ENCODE results near the gene CBR3. TPM values are rescaled to one million over a fixed set of nuclear protein-coding genes. Genes with fewer than 3 reads are reported as not detected.

Gene CBR3
- total RNA-seq, 1 experiment from 2014 or later, result not detected

DNA sequence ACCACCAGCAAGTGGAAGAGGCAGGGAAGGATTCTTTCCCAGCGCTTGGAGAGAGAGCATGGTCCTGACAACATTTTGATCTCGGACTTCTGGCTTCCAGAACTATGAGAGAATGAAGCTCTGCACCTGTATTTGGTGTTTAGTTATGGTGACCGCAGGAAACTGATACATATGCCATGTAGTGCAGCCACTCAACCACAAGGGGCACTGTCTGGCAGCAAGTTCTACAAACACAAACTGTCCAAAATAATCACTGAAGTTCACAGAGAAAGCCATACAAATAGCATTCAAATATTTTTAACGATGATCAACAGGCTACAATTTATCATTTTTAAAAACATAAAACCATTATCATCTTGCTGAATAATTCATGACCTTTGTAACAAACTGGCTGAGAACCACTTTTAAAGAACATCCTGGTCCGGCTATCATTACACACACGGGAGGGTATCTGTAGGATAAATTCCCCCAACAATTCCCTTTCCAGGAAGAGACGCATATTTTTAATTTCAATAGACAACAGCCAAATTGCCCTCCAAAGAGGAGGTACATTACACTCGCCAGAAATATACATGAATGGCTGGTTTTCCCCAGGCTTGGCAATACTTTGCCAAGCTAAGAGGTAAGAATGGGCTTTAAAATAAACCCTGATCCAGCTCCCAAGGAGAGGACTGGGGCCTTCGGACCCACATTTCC, 9.2 kb upstream of the CBR3 start:
- Histone ChIP-seq H3K4me3 (ENCODE audit: low read depth, low read length) (no peak overlapping the region), H3K36me3 (ENCODE audit: control insufficient read depth, insufficient read depth, low read length) (no peaks in the 10 kb centered on the region), H3K9me3 (no peaks in the 10 kb centered on the region), H3K4me1 (no peaks in the 10 kb centered on the region), H3K27me3 (replicated peaks; ENCODE audit: control insufficient read depth, insufficient read depth, low read length) (no peaks in the 10 kb centered on the region)
- Mint-ChIP-seq H3K27ac (ENCODE audit: unreplicated experiment) (no peak overlapping the region), H3K36me3 (ENCODE audit: insufficient read depth, unreplicated experiment) (no peaks in the 10 kb centered on the region), H3K9me3 (ENCODE audit: unreplicated experiment) (no peaks in the 10 kb centered on the region), H3K4me1 (ENCODE audit: low read depth, unreplicated experiment) (peaks cover 9% of the 10 kb centered on the region), H3K4me3 (ENCODE audit: unreplicated experiment) (no peak overlapping the region), H3K27me3 (ENCODE audit: insufficient read depth, unreplicated experiment) (no peaks in the 10 kb centered on the region)
- DNase-seq, result peak; percentile 48 to 50
- POLR2A ChIA-PET, result no interaction called here
- peak; percentile 76 to 85 for TF ChIP-seq CTCF (IDR thresholded peaks at IDR 0.05; ENCODE audit: insufficient read depth in 1 of 2, low read depth in 1 of 2, low read length in 1 of 2, severe bottlenecking in 1 of 2, unreplicated experiment in 1 of 2)
- intact Hi-C loops (cut with micrococcal nuclease; ENCODE audit: unreplicated experiment), result no loop called here
- BruUV-seq (replicated peaks), result no TSS peak
- CTCF ChIA-PET, result interaction anchor here (0.6 to 1.0 kb wide), 2 partner anchors 13 to 314 kb away, joined by 3 to 4 read pairs; no protein-coding TSS in a partner anchor

DNA sequence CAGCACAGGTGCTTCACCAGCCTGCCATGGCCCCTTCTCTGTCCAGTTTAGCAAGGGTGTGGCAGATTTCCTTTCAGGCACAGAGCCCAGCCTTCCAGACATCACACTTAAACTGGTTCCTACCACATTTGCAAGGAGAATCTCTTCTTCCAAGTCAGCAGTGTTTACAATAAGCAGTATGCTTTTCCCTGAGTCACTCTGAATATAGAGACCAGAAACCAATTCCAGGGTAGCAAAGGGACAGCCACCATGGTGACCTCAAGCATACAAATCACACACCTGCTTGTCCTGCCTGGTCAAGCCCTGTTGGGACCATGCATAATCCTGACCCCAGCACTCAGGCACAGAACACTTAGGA, 8.7 kb upstream of the CBR3 start:
- ChIA-PET CTCF (no interaction called here), POLR2A (no interaction called here)
- DNase-seq, result no peak
- Mint-ChIP-seq H3K27me3 (ENCODE audit: insufficient read depth, unreplicated experiment) (no peaks in the 10 kb centered on the region), H3K27ac (ENCODE audit: unreplicated experiment) (no peak overlapping the region), H3K4me3 (ENCODE audit: unreplicated experiment) (no peak overlapping the region), H3K9me3 (ENCODE audit: unreplicated experiment) (no peaks in the 10 kb centered on the region), H3K4me1 (ENCODE audit: low read depth, unreplicated experiment) (peaks cover 9% of the 10 kb centered on the region), H3K36me3 (ENCODE audit: insufficient read depth, unreplicated experiment) (no peaks in the 10 kb centered on the region)
- intact Hi-C loops (cut with micrococcal nuclease; ENCODE audit: unreplicated experiment), result no loop called here
- no peaks in the 10 kb centered on the region for H3K9me3 ChIP-seq
- no peaks in the 10 kb centered on the region for H3K27me3 ChIP-seq (replicated peaks; ENCODE audit: control insufficient read depth, insufficient read depth, low read length)
- BruUV-seq (replicated peaks), result no TSS peak
- TF ChIP-seq CTCF (IDR thresholded peaks at IDR 0.05; ENCODE audit: insufficient read depth in 1 of 2, low read depth in 1 of 2, low read length in 1 of 2, severe bottlenecking in 1 of 2, unreplicated experiment in 1 of 2), result no peak
- H3K4me3 ChIP-seq (ENCODE audit: low read depth, low read length), result no peak overlapping the region
- H3K36me3 ChIP-seq (ENCODE audit: control insufficient read depth, insufficient read depth, low read length), result no peaks in the 10 kb centered on the region
- H3K4me1 ChIP-seq, result no peaks in the 10 kb centered on the region

DNA sequence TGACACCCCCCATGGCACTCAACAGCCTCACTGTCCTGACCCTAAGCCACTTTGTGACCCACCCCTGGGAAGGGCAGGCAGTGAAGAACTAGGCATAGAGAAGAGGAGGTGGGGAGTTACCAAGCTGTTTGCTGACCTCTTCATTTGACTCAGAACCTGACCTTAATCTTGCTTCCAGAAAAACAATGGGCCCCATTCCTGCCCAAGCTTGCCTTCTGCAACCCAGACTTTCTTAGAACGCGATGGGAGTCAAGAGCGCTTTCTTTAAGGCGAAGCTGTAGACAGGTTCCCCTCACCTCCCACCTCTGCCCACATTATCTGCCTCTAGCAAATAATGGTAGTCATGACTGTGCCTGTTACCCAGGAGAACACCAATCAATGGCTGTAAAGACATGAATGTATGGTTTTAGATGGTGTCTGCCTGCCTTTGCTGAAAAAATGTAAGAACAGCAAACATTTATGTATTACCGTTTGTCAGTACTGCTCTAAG, 8.2 kb upstream of the CBR3 start:
- Mint-ChIP-seq H3K4me3 (ENCODE audit: unreplicated experiment) (no peak overlapping the region), H3K36me3 (ENCODE audit: insufficient read depth, unreplicated experiment) (no peaks in the 10 kb centered on the region), H3K27ac (ENCODE audit: unreplicated experiment) (no peak overlapping the region), H3K9me3 (ENCODE audit: unreplicated experiment) (no peaks in the 10 kb centered on the region), H3K27me3 (ENCODE audit: insufficient read depth, unreplicated experiment) (no peaks in the 10 kb centered on the region), H3K4me1 (ENCODE audit: low read depth, unreplicated experiment) (peaks cover 9% of the 10 kb centered on the region)
- no TSS peak for BruUV-seq (replicated peaks)
- POLR2A ChIA-PET, result no interaction called here
- Histone ChIP-seq H3K27me3 (replicated peaks; ENCODE audit: control insufficient read depth, insufficient read depth, low read length) (no peaks in the 10 kb centered on the region), H3K36me3 (ENCODE audit: control insufficient read depth, insufficient read depth, low read length) (no peaks in the 10 kb centered on the region), H3K9me3 (no peaks in the 10 kb centered on the region), H3K4me1 (no peaks in the 10 kb centered on the region), H3K4me3 (ENCODE audit: low read depth, low read length) (no peak overlapping the region)
- CTCF ChIA-PET, result no interaction called here
- intact Hi-C loops (cut with micrococcal nuclease; ENCODE audit: unreplicated experiment), result no loop called here
- no peak for DNase-seq
- TF ChIP-seq CTCF (IDR thresholded peaks at IDR 0.05; ENCODE audit: insufficient read depth in 1 of 2, low read depth in 1 of 2, low read length in 1 of 2, severe bottlenecking in 1 of 2, unreplicated experiment in 1 of 2), result no peak
